GM21423 (cell line): ENCODE measurements around the gene RNASEH1.
"Not testable (repeated sequence)": the region's sequence is repeated elsewhere in the genome, so short reads cannot be mapped to it uniquely, and the experiment has no call there.

Source experiments
- ATAC-seq: cut with Tn5 transposase; IDR thresholded peaks from one replicate; pipeline ENCODE4 v1.9.1; 2021; ENCODE audit warnings: mild to moderate bottlenecking, moderate library complexity; ENCODE audit not compliant: unreplicated experiment

Gene RNASEH1

GRCh38 chr2:3522961-3523421, 35.1 kb downstream of the RNASEH1 start:
- ATAC-seq: no peak

GRCh38 chr2:3520591-3520990, 37.5 kb downstream of the RNASEH1 start:
- no peak for ATAC-seq

GRCh38 chr2:3519255-3520205, 38.6 kb downstream of the RNASEH1 start, which contains the start of gene ADI1:
TSS of gene ADI1 (minus strand) at chr2:3519531. CDS start at chr2:3519487, 44 bp downstream.
- ATAC-seq: peak; percentile 55

- ATAC-seq: peak; percentile 83
These were observed 39.5 kb downstream of the RNASEH1 start for GRCh38 chr2:3518496-3519254.

GRCh38 chr2:3517948-3518495, 40.1 kb downstream of the RNASEH1 start:
- ATAC-seq: no peak

- no peak for ATAC-seq
These were observed 41.3 kb downstream of the RNASEH1 start for GRCh38 chr2:3516831-3517230.

GRCh38 chr2:3515438-3515837, 42.7 kb downstream of the RNASEH1 start:
- not testable (repeated sequence) for ATAC-seq

GRCh38 chr2:3513026-3513810, 44.9 kb downstream of the RNASEH1 start:
- no peak for ATAC-seq

- ATAC-seq: no peak
These were observed 46.0 kb downstream of the RNASEH1 start for GRCh38 chr2:3512086-3512485.

GRCh38 chr2:3505771-3506170, 52.4 kb downstream of the RNASEH1 start:
- ATAC-seq: no peak

- ATAC-seq: no peak
These were observed 53.4 kb downstream of the RNASEH1 start for GRCh38 chr2:3504741-3505140.

GRCh38 chr2:3503483-3503882, 54.6 kb downstream of the RNASEH1 start:
- ATAC-seq: no peak

- ATAC-seq: no peak
These were observed 55.1 kb downstream of the RNASEH1 start for GRCh38 chr2:3503046-3503445.

- ATAC-seq: no peak
These were observed 57.7 kb downstream of the RNASEH1 start for GRCh38 chr2:3500326-3500899.

GRCh38 chr2:3498783-3499394, 59.2 kb downstream of the RNASEH1 start:
- ATAC-seq: no peak

GRCh38 chr2:3496708-3497080, 61.4 kb downstream of the RNASEH1 start:
- not testable (repeated sequence) for ATAC-seq
